Uterus (tissue), 2 donors: Measurements from ENCODE around the gene SELE.

ENCODE experiments used
- CTCF ChIP-seq, 4 experiments: fragments of 200-600 bp in 2 of 4; fragments of 450-650 bp in 2 of 4; sonication (generic) in 2 of 4; IDR thresholded peaks; one replicate each; pipeline ENCODE4 v1.5.1; 2016 to 2019; ENCODE audit warnings: antibody characterized with exemption in 4 of 4, mild to moderate bottlenecking in 2 of 4, moderate library complexity in 1 of 4
- POLR2A ChIP-seq, 2 donors: fragments of 450-650 bp; IDR thresholded peaks; one replicate each; pipeline ENCODE4 v1.6.1; 2016; ENCODE audit warnings: antibody characterized with exemption in 2 of 2, mild to moderate bottlenecking in 1 of 2, moderate library complexity in 1 of 2

- TF ChIP-seq CTCF (IDR thresholded peaks at IDR 0.05) = no peak
- TF ChIP-seq POLR2A (IDR thresholded peaks at IDR 0.05) = no peak
These were observed 46.1 kb upstream of the SELE start for GRCh38 chr1:169779970-169780369.
